NCI-H146 treated with DMSO at 0.1 percent for 48 hours (cell line): Measurements from ENCODE around the gene TMEM240.
"Not testable (repeated sequence)": the region's sequence is repeated elsewhere in the genome, so short reads cannot be mapped to it uniquely, and the experiment has no call there.

ENCODE experiments used
- DNase-seq: peaks from one replicate; lab custom pipeline; 2025; ENCODE audit not compliant: unreplicated experiment; lab: John Stamatoyannopoulos, UW

TMEM240 gene

DNA sequence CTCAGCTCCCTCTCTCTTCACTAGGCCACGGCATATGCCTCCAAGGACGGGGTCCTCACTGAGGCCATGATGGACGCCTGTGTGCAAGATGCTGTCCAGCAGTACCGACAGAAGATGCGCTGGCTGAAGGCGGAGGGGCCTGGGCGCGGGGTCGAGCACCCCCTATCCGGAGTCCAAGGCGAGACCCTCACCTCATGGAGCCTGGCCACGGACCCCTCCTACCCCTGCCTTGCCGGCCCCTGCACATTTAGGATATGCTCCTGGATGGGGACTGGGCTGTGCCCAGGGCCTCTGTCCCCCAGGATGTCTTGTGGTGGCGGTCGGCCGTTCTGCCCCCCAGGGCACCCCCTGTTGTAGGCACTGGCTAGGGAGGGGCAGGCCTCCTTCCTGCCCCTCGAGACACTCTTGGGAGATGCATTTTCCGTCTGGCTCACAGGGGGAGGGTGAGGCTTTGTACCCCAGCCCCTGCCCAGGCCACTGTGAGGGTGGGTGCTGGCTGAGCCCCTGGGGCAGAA lies 44.9 kb downstream of the TMEM240 start:
- not testable (repeated sequence) for DNase-seq

DNA sequence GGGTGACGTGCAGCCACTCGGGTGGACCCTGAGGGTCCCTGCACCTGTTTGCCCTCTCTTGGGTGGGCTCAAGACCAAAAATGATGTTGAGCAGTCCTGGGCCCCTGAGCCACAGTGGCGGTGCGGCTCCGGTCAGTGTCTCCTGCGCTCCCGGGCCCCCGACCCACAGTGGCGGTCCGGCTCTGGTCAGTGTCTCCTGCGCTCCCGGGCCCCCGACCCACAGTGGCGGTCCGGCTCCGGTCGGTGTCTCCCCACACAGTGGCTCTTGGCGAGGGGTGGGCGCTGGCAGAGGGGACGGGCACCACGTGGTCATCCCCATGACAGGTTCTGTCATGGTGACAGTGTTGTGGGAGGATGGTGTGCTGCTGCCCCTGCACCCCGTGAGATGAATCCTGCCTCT lies 46.1 kb downstream of the TMEM240 start:
- not testable (repeated sequence) for DNase-seq

DNA sequence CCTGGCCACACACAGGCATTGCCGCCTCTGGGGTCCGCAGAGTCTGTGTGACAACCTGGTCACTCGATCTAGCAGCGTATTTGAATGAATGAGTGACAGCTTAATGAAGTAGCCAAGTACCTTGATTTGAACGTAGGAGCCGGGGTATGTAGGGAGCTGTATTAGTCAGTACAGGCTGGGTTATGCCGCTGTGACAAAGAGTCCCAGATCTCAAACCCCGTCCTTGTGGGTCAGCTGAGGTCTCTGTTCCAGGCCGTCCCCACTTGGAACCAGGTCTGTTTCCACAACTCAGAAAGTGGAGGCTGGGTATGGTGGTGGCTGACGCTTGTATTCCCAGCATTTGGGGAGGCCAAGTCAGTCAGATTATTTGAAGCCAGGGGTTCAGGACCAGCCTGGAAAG lies 48.8 kb downstream of the TMEM240 start:
- no peak for DNase-seq

DNA sequence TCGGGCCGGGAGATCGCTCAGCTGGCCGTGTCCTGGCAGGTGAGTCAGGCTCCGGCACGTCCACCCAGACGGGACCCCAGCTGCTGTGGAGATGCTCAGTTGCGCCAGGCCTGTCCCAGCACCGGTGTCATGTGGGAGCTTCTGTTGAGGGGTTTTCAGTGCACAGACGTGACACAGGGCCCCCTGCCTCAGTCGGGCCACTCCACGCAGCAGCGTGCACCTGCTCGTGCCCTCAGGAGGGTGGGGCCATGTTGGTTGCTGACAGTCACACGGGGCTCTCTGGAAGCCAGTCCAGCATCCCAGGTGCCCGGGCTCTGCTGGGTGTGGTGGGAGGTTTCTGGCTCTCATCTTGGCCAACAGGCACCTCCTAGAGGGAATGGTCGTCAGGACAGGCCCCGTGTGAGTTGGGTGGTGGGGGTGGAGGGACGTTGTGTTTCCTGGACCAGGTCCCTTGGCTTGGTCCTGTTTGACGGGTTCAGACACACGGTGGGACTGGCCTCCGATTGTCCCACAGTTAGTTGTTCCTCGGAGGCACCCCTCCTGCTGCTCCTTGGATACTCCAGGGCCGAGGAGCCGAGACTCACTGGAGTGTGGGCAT lies 49.7 kb downstream of the TMEM240 start:
- DNase-seq, result no peak

DNA sequence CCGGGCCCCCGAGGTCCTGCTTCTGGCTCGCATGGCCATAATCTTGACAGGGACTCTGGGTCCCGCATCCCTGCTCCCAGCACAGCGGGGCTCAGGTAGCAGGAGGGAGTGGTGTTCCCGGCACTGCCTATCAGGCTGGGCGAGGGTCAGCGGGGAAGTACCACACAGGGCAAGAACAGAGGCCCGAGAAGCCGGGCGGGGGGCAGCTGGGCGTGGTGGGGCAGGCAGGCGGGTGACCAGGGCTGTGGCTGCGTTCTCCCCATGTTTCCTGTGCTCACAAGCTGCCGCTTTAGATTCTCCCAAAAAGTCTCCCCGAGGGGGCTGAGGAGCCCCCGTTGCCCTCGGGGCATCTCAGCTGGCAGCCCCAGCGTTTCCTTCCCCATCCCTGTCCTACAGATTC lies 50.6 kb downstream of the TMEM240 start:
- DNase-seq, result no peak

DNA sequence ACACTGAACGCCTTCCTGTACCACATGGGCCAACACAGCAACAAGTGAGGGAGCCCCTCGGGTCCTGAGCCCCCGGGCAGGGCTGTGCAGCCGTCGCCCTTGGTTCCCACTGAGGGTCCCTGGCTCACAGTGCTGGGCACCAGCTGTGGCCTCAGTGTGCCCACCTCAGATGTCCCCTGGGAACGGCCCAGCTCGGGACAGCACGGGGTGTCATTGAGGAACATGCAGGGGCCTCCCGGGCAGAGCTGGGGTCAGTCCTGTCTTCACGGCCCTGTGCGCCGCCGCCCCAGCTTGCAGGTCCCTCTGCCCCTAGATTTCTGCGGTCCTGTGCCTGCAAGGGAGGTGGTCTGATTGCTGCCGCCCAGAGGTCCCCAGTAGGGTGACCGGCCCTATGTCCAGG lies 51.2 kb downstream of the TMEM240 start:
- no peak for DNase-seq

DNA sequence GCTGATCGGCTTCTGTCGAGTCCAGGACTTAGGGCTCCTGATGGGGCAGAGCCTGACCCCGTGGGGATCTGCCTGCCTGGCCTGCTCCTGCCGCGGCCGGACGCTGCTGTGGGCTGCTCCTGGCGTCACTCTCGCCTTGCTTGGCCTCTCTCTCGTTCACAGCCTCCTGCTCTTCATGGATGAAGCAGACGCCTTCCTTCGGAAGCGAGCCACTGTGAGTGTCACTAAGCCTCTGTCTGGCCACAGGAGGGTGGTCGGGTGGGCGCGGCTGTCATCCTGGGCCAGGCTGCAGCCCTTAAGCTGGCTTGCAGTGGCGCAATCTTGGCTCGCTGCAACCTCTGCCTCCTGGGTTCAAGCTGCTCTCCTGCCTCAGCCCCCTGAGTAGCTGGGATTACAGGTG lies 52.7 kb downstream of the TMEM240 start:
- no peak for DNase-seq

DNA sequence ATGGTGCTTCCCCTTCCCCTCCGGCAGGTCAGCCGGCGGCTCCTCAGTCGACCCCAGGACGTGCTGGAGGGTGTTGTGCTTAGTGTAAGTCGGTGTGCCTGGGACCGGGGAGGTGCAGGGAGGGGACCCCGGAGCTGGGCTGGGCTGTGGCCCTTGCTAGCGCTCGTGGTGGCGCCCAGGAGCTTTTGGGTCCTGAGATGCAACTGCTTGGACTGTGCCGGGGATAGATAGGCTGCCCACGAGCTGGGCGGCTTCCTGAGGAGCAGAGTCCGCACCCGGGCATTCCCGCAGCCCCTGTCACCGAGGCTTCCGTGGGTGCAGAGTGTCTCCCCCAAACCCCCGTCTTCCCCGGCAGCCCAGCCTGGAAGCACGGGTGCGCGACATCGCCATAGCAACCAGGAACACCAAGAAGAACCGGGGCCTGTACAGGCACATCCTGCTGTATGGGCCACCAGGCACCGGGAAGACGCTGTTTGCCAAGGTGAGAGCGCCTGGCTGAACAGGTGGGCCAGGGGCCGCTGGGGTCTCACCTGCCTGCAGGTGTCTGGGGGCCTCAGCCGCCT lies 54.6 kb downstream of the TMEM240 start:
- DNase-seq, result not testable (repeated sequence)

DNA sequence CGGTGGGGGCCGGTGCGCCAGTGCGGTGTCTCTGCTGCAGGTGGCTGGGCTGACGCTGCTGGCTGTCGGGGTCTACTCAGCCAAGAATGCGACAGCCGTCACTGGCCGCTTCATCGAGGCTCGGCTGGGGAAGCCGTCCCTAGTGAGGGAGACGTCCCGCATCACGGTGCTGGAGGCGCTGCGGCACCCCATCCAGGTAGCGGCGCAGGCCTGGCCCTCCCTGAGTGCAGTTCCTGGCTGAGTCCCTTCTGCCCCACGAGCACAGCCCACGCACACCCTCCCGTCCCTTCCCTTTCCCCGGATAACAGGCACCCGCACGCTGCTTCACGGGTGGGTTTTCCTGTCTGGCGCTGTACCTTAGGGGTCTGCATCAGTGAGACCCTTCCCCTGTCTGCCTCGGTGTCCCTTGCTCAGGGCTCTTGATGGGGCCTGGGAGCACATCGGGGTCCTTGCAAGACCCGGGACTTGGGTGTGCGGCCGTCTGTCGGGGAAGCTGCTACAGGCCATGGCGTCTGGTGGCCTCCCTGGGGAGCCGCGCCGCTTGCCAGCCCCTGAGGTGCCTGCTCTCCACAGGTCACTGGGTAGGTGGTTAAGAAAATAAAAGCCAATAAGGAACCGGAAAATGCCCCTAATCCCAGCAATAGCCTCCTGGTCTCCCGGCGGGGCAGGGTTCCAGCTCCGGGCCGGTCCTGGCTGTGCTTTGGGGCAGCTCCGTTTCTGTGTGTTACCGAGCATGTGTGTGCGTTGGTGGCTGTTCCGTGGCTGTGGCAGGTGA lies 55.3 kb downstream of the TMEM240 start:
- DNase-seq, result not testable (repeated sequence)
